ENCODE measurements around the gene USH1G. TPM values are rescaled to one million over a fixed set of nuclear protein-coding genes. Genes with fewer than 3 reads are reported as not detected.

USH1G gene
- total and polyA plus RNA-seq, 2 of the 13 experiments (the other 11 are each of a cell fraction or from before 2014, with no cell fraction given): 0.04 TPM; not detected in 1

GRCh38 chr17:74972107-74972972 is 49.3 kb upstream of the USH1G start, which contains the start of gene HID1 (continued):
- TF ChIP-seq ZNF280B (CRISPR knock-in tag; IDR thresholded peaks at IDR 0.05; ENCODE audit: borderline replicate concordance): no peak; the same call in 1 of the 2 replicates
- TF ChIP-seq ZBED4 (CRISPR knock-in tag; IDR thresholded peaks at IDR 0.05; ENCODE audit: borderline replicate concordance): peak; percentile 69; the same call in 1 of the 2 replicates
- TF ChIP-seq ZNF570 (CRISPR knock-in tag; IDR thresholded peaks at IDR 0.05; ENCODE audit: borderline replicate concordance): no peak
- no peak; the same call in 1 of the 2 replicates for TF ChIP-seq ATF7-NPFF (CRISPR knock-in tag; IDR thresholded peaks at IDR 0.05; ENCODE audit: low read depth)
- no peak for TF ChIP-seq RCOR2 (CRISPR knock-in tag; IDR thresholded peaks at IDR 0.05)
- no peak for TF ChIP-seq GATA4 (IDR thresholded peaks at IDR 0.05; ENCODE audit: borderline replicate concordance, low read depth)
- TF ChIP-seq SRF (IDR thresholded peaks at IDR 0.05; ENCODE audit: low read depth, low read length): no peak
- TF ChIP-seq ZNF639 (CRISPR knock-in tag; conservative IDR thresholded peaks at IDR 0.05): no peak; the same call in 1 of the 2 replicates
- TF ChIP-seq AGO1 (IDR thresholded peaks at IDR 0.05; ENCODE audit: low read depth, low read length, poor library complexity, severe bottlenecking): no peak
- TF ChIP-seq HDAC1 (CRISPR knock-in tag; IDR thresholded peaks at IDR 0.05): peak; percentile 66; the same call in 1 of the 2 replicates
- no peak for TF ChIP-seq ZNF484 (CRISPR knock-in tag; IDR thresholded peaks at IDR 0.05; ENCODE audit: borderline replicate concordance, low read depth)
- peak; percentile 70; the same call in 1 of the 2 replicates for TF ChIP-seq ZMYM3 (CRISPR knock-in tag; IDR thresholded peaks at IDR 0.05)
- peak; percentile 65; the same call in 1 of the 2 replicates for TF ChIP-seq SKIL (CRISPR knock-in tag; IDR thresholded peaks at IDR 0.05; ENCODE audit: borderline replicate concordance)
- TF ChIP-seq STAT6 (CRISPR knock-in tag; IDR thresholded peaks at IDR 0.05; ENCODE audit: borderline replicate concordance): no peak
- TF ChIP-seq MZF1 (CRISPR knock-in tag; IDR thresholded peaks at IDR 0.05; ENCODE audit: borderline replicate concordance): no peak

Measured in HepG2 (cell line).